Measurements from ENCODE around the gene VAC14.

- TF ChIP-seq CTCF (IDR thresholded peaks at IDR 0.05) (no peak), POLR2A (IDR thresholded peaks at IDR 0.05) (no peak)
Measured at GRCh38 chr16:70699696-70700095, 101.3 kb downstream of the VAC14 start.
